Measurements from ENCODE around the gene ISM1. TPM values are rescaled to one million over a fixed set of nuclear protein-coding genes. Genes with fewer than 3 reads are reported as not detected.

Gene ISM1
- total RNA-seq, 1 experiment from 2014 or later: 0.20 TPM

DNA sequence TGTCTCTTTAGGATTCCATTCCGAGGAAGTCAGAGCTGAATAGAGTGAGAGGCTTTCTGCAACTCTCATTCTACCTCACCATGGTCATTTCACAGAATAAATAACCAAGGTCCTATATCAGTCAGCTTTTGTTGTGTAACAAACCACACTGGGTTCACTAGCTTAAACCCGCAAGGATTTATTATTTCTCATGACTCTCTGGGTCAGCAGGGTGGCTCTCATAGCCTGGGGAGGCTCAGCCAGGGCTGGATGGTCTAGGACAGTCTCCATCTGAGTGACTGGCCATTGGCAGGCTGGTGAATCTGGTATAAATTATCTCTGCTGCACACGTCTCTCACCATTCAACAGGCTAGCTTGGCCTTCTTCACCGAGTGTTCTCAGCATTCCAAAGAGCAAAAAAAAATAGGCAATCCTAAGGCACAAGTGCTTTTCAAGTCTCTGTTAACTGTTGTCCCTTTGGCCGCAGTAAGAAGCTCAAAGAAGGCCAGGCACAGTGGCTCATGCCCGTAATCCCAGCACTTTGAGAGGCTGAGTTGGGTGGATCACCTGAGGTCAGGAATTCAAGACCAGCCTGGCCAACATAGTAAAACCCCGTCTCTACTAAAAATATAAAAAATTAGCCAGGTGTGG is 39.7 kb downstream of the ISM1 start:
- no peaks in the 10 kb centered on the region for H4K20me1 ChIP-seq (ENCODE audit: control insufficient read depth, insufficient read depth, insufficient read length)
- H3K4me1 ChIP-seq (ENCODE audit: insufficient read depth, low read length): no peaks in the 10 kb centered on the region
- no peak overlapping the region for H3T11ph ChIP-seq (ENCODE audit: low read length)
- no peak overlapping the region for H3K14ac ChIP-seq (ENCODE audit: insufficient read depth, low read length)
- no peaks in the 10 kb centered on the region for H3K36me3 Mint-ChIP-seq (ENCODE audit: insufficient read depth in 1 of 3, low read depth in 3 of 3)
- WGBS (ENCODE audit: extremely low coverage, insufficient read length, low lambda C conversion rate): no CpG with 5 or more reads among the region's 7 CpGs
- H2BK20ac ChIP-seq (ENCODE audit: low read depth, low read length, poor library complexity, severe bottlenecking): no peak overlapping the region
- no peak overlapping the region for H3K27ac ChIP-seq (ENCODE audit: insufficient read length, low read depth, low read length)
- H4K91ac ChIP-seq (ENCODE audit: insufficient read length, low read depth, low read length): no peak overlapping the region
- TF ChIP-seq, protein P1, sequence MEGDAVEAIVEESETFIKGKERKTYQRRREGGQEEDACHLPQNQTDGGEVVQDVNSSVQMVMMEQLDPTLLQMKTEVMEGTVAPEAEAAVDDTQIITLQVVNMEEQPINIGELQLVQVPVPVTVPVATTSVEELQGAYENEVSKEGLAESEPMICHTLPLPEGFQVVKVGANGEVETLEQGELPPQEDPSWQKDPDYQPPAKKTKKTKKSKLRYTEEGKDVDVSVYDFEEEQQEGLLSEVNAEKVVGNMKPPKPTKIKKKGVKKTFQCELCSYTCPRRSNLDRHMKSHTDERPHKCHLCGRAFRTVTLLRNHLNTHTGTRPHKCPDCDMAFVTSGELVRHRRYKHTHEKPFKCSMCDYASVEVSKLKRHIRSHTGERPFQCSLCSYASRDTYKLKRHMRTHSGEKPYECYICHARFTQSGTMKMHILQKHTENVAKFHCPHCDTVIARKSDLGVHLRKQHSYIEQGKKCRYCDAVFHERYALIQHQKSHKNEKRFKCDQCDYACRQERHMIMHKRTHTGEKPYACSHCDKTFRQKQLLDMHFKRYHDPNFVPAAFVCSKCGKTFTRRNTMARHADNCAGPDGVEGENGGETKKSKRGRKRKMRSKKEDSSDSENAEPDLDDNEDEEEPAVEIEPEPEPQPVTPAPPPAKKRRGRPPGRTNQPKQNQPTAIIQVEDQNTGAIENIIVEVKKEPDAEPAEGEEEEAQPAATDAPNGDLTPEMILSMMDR (conservative IDR thresholded peaks at IDR 0.05): no peak
- no peak overlapping the region for H3K9ac ChIP-seq (ENCODE audit: extremely low read depth, insufficient read length, low read length)
- H3K9me3 Mint-ChIP-seq: no peaks in the 10 kb centered on the region
- H3K79me1 ChIP-seq (ENCODE audit: insufficient read depth, low read depth, low read length, poor library complexity, severe bottlenecking): no peaks in the 10 kb centered on the region
- H3K4ac ChIP-seq (ENCODE audit: low read depth, low read length): no peak overlapping the region
- H3K27ac Mint-ChIP-seq: no peak overlapping the region
- H2BK15ac ChIP-seq (ENCODE audit: low read depth, low read length): no peak overlapping the region
- no peak overlapping the region for H2BK5ac ChIP-seq (ENCODE audit: insufficient read length, low read length)
- no peaks in the 10 kb centered on the region for H3K23me2 ChIP-seq (ENCODE audit: insufficient read length, low read depth, low read length, poor library complexity, severe bottlenecking)
- no peak for DNase-seq
- H3K9me3 ChIP-seq (ENCODE audit: control insufficient read depth, low read depth, low read length): no peaks in the 10 kb centered on the region
- H4K5ac ChIP-seq (ENCODE audit: insufficient read length, low read depth, low read length): no peak overlapping the region
- H3K56ac ChIP-seq (ENCODE audit: insufficient read length, low read depth, low read length): no peak overlapping the region
- no peaks in the 10 kb centered on the region for H3K79me2 ChIP-seq (ENCODE audit: insufficient read depth, low read length)
- H3K4me3 Mint-ChIP-seq: no peak overlapping the region
- H3K18ac ChIP-seq (ENCODE audit: insufficient read length, low read depth, low read length): no peak overlapping the region
- no peak overlapping the region for H2AK5ac ChIP-seq (ENCODE audit: insufficient read length, low read length)
- H3K4me1 Mint-ChIP-seq: no peaks in the 10 kb centered on the region
- H4K8ac ChIP-seq (replicated peaks; ENCODE audit: insufficient read length, low read depth, low read length): no peak overlapping the region
- H2AFZ ChIP-seq (ENCODE audit: low read length): no peak overlapping the region
- no peak overlapping the region for H3K23ac ChIP-seq (ENCODE audit: insufficient read length, low read depth, low read length)
- no peaks in the 10 kb centered on the region for H3K27me3 Mint-ChIP-seq (ENCODE audit: low read depth)
- H3K4me2 ChIP-seq (ENCODE audit: insufficient read depth, insufficient read length, low read length): no peak overlapping the region
- H2BK12ac ChIP-seq (ENCODE audit: insufficient read length, low read depth, low read length): no peak overlapping the region
- no peak overlapping the region for H2BK120ac ChIP-seq (ENCODE audit: low read depth, low read length, poor library complexity, severe bottlenecking)
- no peaks in the 10 kb centered on the region for H3K27me3 ChIP-seq (ENCODE audit: insufficient read depth, low read length)

Measured in H9 (cell line).